A204.1 (cell line): ENCODE measurements around the gene ESRRG.

Experiments
- FAIRE-seq: peaks from 2 replicates; lab custom pipeline; 2012; peaks lifted over from hg19 to GRCh38; lab: Jason Lieb, UNC

ESRRG gene

GRCh38 chr1:216723274-216723780, at the start of gene ESRRG:
TSS of gene ESRRG (minus strand) at chr1:216723429. CDS start at chr1:216723299, 130 bp downstream.
- FAIRE-seq: no peak

GRCh38 chr1:216771922-216772321, 48.7 kb upstream of the ESRRG start:
- FAIRE-seq: no peak

- no peak for FAIRE-seq
These were observed 43.6 kb upstream of the ESRRG start for GRCh38 chr1:216766633-216767327.

GRCh38 chr1:216765346-216766300, 42.4 kb upstream of the ESRRG start:
- no peak for FAIRE-seq

GRCh38 chr1:216758161-216758560, 34.9 kb upstream of the ESRRG start:
- no peak for FAIRE-seq

GRCh38 chr1:216757110-216757509, 33.9 kb upstream of the ESRRG start:
- FAIRE-seq: no peak

- FAIRE-seq: no peak
These were observed 27.7 kb upstream of the ESRRG start for GRCh38 chr1:216750961-216751360.

- FAIRE-seq: no peak
These were observed 26.9 kb upstream of the ESRRG start for GRCh38 chr1:216750031-216750627.

- FAIRE-seq: no peak
These were observed 26.0 kb upstream of the ESRRG start for GRCh38 chr1:216749232-216749631.

- FAIRE-seq: peak; percentile 6
These were observed 19.4 kb upstream of the ESRRG start for GRCh38 chr1:216742625-216743024.

GRCh38 chr1:216740331-216740730, 17.1 kb upstream of the ESRRG start:
- FAIRE-seq: no peak

GRCh38 chr1:216739793-216740192, 16.6 kb upstream of the ESRRG start:
- no peak for FAIRE-seq

- FAIRE-seq: no peak
These were observed 8.9 kb upstream of the ESRRG start for GRCh38 chr1:216732121-216732520.

- FAIRE-seq: no peak
These were observed 8.3 kb upstream of the ESRRG start for GRCh38 chr1:216731562-216731961.

GRCh38 chr1:216726435-216726834, 3.2 kb upstream of the ESRRG start:
- no peak for FAIRE-seq

GRCh38 chr1:216722821-216723220, 408 bp downstream of the ESRRG start:
- FAIRE-seq: no peak

GRCh38 chr1:216721863-216722262, 1.4 kb downstream of the ESRRG start:
- FAIRE-seq: no peak

- no peak for FAIRE-seq
These were observed 2.2 kb downstream of the ESRRG start for GRCh38 chr1:216721062-216721461.

GRCh38 chr1:216711712-216712111, 11.5 kb downstream of the ESRRG start:
- no peak for FAIRE-seq

GRCh38 chr1:216710598-216711333, 12.5 kb downstream of the ESRRG start:
- no peak for FAIRE-seq

GRCh38 chr1:216710055-216710454, 13.2 kb downstream of the ESRRG start:
- FAIRE-seq: no peak

GRCh38 chr1:216705676-216706075, 17.6 kb downstream of the ESRRG start:
- FAIRE-seq: no peak
